CD4-positive, alpha-beta T cell treated with Interferon alpha-2 for 1 hour (primary cell): ENCODE results near the gene YEATS2.

Experiments
- DNase-seq, 2 donors: peaks; one replicate each; pipeline ENCODE4 v3.0.0-alpha.2; 2020 to 2022

Gene YEATS2

DNA sequence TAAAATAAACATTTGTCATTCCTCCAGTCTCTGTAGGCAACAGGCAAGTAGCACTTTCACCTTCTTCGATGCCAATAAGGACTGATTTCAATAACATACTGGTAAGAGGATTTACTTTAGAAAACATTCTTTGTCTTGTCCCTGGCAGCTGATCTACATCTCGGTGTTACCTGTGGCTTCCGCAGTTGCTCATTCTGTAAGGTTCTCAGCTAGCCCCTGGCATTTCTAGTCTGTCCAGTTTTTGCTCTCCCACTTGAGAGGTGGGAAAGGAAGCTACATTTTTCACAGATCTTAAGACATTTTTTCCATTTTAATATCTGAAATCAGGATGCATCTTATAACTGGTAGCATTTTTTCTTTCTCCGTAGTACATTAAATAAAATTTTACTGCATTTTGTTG, 147.5 kb downstream of the YEATS2 start:
- no peak for DNase-seq

DNA sequence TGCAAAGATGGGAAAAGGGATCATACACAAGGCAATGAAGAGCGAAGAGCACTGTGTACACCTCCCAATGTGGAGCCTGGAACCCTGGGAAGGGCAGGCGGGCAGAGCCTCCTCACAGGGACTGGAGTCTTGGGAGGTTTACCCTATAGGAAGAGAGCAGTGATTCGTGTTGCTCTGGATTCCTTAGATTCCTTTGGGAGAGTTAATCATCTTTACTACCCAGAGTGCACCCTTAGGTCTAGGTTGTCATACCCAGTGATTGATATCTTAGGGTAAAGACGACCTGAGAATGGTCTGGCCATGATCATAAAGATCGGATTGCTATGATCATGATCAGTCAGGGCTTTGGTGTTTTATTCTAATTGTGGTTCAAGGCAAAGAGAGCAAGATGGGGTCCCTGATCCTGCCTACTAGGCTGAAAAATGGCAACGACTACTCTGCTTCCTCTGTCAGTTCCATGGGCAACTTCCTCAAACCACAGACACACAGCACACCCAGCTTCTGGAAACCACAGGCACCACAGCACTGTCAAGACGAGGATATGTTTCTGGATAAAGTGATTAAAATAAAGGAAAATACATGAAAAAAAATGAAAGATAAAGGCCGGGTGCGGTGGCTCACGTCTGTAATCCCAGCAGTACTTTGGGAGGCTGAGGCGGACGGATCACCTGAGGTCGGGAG, 148.2 kb downstream of the YEATS2 start:
- DNase-seq: no peak

DNA sequence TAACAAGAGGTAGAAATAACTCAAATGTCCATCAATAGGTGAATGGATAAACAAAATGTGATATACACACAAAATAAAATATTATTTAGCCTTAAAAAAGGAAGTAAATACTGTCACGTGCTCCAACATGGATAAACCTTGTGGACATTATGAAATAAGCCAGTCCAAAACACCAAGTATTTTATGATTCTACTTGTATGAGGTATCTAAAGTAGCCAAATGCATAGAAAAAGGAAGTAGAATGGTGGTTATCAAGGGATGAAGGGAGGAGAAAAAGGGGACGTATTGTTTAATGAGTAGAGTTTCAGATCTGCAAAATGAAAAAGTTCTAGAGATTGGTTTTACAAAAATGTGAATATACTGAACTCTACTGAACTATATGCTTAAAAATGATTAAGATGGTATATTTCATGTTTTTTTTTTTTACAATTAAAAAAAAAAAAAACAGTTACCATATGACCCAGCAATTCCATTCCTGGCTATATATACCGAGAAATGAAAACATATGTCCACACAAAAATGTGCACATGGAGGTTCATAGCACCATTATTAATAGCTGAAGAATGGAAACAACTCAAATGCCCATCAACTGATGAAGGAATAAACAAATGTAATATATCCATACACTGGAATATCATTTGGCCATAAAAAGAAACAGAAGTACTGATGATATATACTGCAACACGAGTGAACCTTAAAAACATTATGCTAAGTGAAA, 156.9 kb downstream of the YEATS2 start:
- no peak for DNase-seq

DNA sequence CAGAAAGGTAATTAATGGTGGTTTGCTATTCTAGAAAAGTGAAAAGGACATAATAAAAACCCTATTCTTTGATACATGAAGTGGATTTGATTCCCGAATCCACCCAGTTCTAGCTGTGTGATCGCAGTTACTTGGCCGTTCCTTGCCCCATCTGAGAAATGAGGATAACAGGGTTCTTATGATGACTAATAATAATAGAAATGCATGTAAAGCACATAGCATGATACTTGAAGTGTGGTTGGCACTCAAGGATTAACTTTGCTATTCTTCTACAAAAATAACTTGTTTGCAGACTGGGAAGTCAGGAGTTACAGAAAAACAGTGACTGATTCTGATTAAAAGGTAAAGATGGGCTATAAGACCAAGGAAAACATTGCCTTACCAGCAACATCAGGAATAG, 160.3 kb downstream of the YEATS2 start:
- no peak for DNase-seq
